Neutrophil (primary cell): ENCODE data around the gene KPNA1.

Experiments
- H3K27ac ChIP-seq: fragments of 200-600 bp; sonication (generic); 2 replicates; pipeline ENCODE4 v1.5.1; 2016; ENCODE audit warnings: mild to moderate bottlenecking, moderate library complexity
- H3K27me3 ChIP-seq: fragments of 200-600 bp; sonication (generic); 2 replicates; pipeline ENCODE4 v1.6.0; 2016; ENCODE audit warnings: mild to moderate bottlenecking
- H3K36me3 ChIP-seq: fragments of 200-600 bp; sonication (generic); 2 replicates; pipeline ENCODE4 v1.5.1; 2017
- H3K4me1 ChIP-seq, 2 experiments: fragments of 200-600 bp in 1 of 2; sonication (generic) in 1 of 2; 1 replicate in 1 of 2; 2 replicates in 1 of 2; pipeline versions ENCODE4 v1.5.1 to v1.6.1; 2013 to 2016; ENCODE audit warnings: low read depth in 1 of 2, low read length in 1 of 2, mild to moderate bottlenecking in 1 of 2, moderate library complexity in 1 of 2; ENCODE audit not compliant: control insufficient read depth in 1 of 2, insufficient read depth in 1 of 2
- H3K4me3 ChIP-seq, 2 experiments: fragments of 200-600 bp in 1 of 2; sonication (generic) in 1 of 2; 1 replicate in 1 of 2; 2 replicates in 1 of 2; pipeline ENCODE4 v1.5.1; 2013 to 2016; ENCODE audit warnings: low read depth in 1 of 2, low read length in 1 of 2, mild to moderate bottlenecking in 1 of 2, moderate library complexity in 1 of 2
- H3K9me3 ChIP-seq: fragments of 200-600 bp; sonication (generic); 2 replicates; pipeline ENCODE4 v1.5.1; 2016
- CTCF ChIP-seq: fragments of 200-600 bp; sonication (generic); IDR thresholded peaks from 2 replicates; pipeline ENCODE4 v1.5.1; 2016; ENCODE audit warnings: antibody characterized with exemption

Gene KPNA1

DNA sequence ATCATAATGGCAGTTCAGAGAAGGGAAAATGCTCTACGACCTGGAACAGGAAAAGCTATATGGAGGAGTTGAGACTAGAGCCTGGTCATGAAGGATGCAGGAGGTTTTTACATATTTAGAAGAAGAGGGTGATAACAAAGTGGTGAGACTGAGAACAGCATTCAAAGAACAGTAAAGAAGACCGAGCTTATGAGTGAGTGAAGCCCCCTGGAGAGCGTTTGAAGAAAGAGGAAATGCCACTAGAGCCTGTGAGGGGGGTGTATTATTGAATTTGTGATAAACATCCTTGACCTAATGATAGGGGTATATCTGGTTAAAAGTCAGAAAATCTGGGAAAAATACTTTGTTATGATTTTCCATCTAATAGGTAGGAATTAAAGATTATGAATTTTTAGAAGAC, 45.2 kb upstream of the KPNA1 start:
- peaks cover 50% of the 10 kb centered on the region for H3K36me3 ChIP-seq
- H3K27ac ChIP-seq: no peak overlapping the region
- no peaks in the 10 kb centered on the region for H3K27me3 ChIP-seq
- H3K4me3 ChIP-seq: no peak overlapping the region
- no peaks in the 10 kb centered on the region for H3K9me3 ChIP-seq
- peaks cover 14 to 20% of the 10 kb centered on the region in 2 experiments for H3K4me1 ChIP-seq
- no peak for TF ChIP-seq CTCF

- Histone ChIP-seq H3K4me3 (no peak overlapping the region), H3K4me1 (peaks cover 10 to 11% of the 10 kb centered on the region in 2 experiments), H3K36me3 (peaks cover 63% of the 10 kb centered on the region), H3K27me3 (no peaks in the 10 kb centered on the region), H3K9me3 (no peaks in the 10 kb centered on the region), H3K27ac (no peak overlapping the region)
- no peak for TF ChIP-seq CTCF
These were observed 43.9 kb upstream of the KPNA1 start for GRCh38 chr3:122558605-122559004.

- no peaks in the 10 kb centered on the region for H3K27me3 ChIP-seq
- peaks cover 76% of the 10 kb centered on the region for H3K36me3 ChIP-seq
- no peaks in the 10 kb centered on the region for H3K9me3 ChIP-seq
- H3K4me3 ChIP-seq: no peak overlapping the region
- no peak for TF ChIP-seq CTCF
- no peaks in the 10 kb centered on the region for H3K4me1 ChIP-seq
- H3K27ac ChIP-seq: no peak overlapping the region
These were observed 42.6 kb upstream of the KPNA1 start for GRCh38 chr3:122557356-122557755.

DNA sequence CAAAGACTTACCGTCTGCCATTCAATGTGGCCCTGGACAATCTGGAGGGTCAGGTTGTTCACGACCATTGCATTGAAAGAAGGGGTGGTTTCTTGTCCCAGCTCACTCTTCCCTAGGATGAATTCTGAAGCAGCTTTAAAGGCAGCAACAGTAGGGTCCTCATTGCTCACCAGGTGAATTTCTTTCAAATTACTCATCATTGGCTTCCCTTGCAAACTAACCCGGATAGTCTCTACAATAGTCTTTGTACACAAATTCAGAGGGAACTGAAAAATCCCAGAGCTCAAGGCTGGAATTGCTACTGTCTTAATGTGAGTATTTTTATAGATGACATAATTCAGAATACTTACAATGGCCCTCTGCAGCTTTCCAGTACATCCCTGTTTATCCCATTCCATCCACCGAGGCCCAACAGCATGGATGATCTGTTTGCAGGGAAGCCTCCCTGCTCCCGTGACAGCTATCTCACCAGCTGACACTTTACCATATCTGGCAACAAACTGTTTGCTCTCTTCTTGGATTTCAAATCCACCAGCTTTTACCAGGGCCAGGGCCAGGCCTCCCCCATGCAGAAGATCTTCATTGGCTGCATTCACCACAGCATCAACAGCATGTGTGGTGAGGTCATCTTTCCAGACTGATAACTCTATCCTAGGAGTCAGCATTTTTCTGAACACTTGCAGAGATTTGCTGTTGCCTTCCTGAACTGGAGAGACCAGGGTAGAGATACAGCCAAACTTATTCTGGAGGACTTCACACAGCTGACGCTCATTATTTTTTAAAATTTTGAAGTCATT, 40.7 kb upstream of the KPNA1 start:
- Histone ChIP-seq H3K36me3 (peaks cover 94% of the 10 kb centered on the region), H3K27me3 (no peaks in the 10 kb centered on the region), H3K27ac (no peak overlapping the region), H3K9me3 (peaks cover 4% of the 10 kb centered on the region), H3K4me1 (no peaks in the 10 kb centered on the region), H3K4me3 (no peak overlapping the region)
- no peak for TF ChIP-seq CTCF

- TF ChIP-seq CTCF: no peak
- Histone ChIP-seq H3K27me3 (no peaks in the 10 kb centered on the region), H3K4me1 (no peaks in the 10 kb centered on the region), H3K27ac (no peak overlapping the region), H3K4me3 (no peak overlapping the region), H3K9me3 (peaks cover 4% of the 10 kb centered on the region), H3K36me3 (peaks cover 99% of the 10 kb centered on the region)
These were observed 38.4 kb upstream of the KPNA1 start for GRCh38 chr3:122553171-122553570.
